Measurements from ENCODE around the gene ABHD6.

- TF ChIP-seq LEF1 (IDR thresholded peaks at IDR 0.05; ENCODE audit: borderline replicate concordance) (no peak), L3MBTL2 (conservative IDR thresholded peaks at IDR 0.05) (no peak), FOXK2 (IDR thresholded peaks at IDR 0.05) (no peak), PKNOX1 (IDR thresholded peaks at IDR 0.05) (no peak), SP1 (IDR thresholded peaks at IDR 0.05) (no peak)
Observed at GRCh38 chr3:58188173-58188564, 49.4 kb upstream of the ABHD6 start.
